HAP-1 (cell line): ENCODE measurements around the gene ANP32E.

Experiments
- DNase-seq, 2 experiments: peaks; one replicate each; pipeline ENCODE4 v3.0.0-alpha.2; 2016 to 2020; ENCODE audit warnings: low spot score in 2 of 2
- H3K27me3 ChIP-seq: fragments of 250-450 bp; sonication (Bioruptor Pico); 2 replicates; pipeline ENCODE4 v1.5.1; 2020; ENCODE audit warnings: low read depth, mild to moderate bottlenecking, moderate library complexity
- H3K36me3 ChIP-seq: fragments of 250-450 bp; sonication (Bioruptor Pico); replicated peaks from 2 replicates; pipeline ENCODE4 v1.5.1; 2020; ENCODE audit warnings: mild to moderate bottlenecking
- H3K4me1 ChIP-seq: fragments of 250-450 bp; sonication (Bioruptor Pico); 2 replicates; pipeline ENCODE4 v1.5.1; 2020; ENCODE audit warnings: mild to moderate bottlenecking
- H3K4me3 ChIP-seq: fragments of 250-450 bp; sonication (Bioruptor Pico); 2 replicates; pipeline ENCODE4 v1.5.1; 2020; ENCODE audit warnings: mild to moderate bottlenecking, moderate library complexity
- H3K9me3 ChIP-seq: fragments of 250-450 bp; sonication (Bioruptor Pico); 2 replicates; pipeline ENCODE4 v1.5.1; 2020; ENCODE audit warnings: mild to moderate bottlenecking, moderate library complexity
- in situ Hi-C: fragments of 300-500 bp; cut with MboI; formaldehyde crosslinking; loops from 3 replicates; pipeline ENCODE4 v1.14.3; 2020; ENCODE audit warnings: low sequenced_read_pairs, inconsistent platforms, mixed read lengths

ANP32E gene

DNA sequence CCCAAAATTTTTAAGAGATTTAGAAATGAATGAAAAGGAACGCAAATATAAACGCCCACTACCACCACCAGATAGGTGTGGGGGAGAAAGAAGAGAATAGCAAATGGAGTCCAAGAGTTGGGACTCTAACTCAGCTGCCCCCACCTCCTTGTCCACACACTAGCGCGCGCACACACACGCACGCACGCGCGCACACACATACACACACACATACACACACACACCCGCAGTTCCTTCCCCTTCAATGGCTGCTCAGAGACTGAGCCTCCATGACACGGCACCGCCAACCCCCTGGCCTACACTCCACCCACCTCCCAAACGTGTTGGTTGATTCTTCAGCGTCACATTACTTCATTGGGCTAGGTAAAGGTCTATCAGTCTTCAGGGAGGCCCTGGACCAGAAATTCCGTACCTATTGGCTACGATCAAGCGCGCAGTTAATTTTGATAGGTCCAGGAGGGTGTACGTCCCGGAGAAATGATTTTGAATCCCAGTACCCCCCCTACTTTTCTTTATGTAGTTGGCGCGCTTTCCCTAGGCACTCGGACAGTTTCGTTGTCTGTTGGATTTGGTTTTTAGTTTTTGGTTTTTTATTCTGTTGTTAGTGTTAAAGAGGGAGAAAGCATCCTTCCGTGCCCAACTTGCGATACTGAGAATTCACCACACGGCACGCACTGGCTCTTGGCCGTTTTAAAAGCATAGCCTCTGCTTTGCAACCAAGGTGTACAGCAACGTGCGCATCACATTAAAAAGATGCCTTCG is at the start of gene ANP32E:
TSS of gene ANP32E (minus strand) at position 261 of the 762 bp plus-strand sequence. CDS start 326 bp downstream, outside the sequence.
- peak within 1 kb of the TSS; percentile 71 for H3K4me3 ChIP-seq
- in situ Hi-C loops: no loop called here

GRCh38 chr1:150283260-150283659 is 47.3 kb upstream of the ANP32E start:
- in situ Hi-C loops: no loop called here

More for the DNA sequence above, at the start of gene ANP32E:
- no peaks in the 10 kb centered on the region for H3K27me3 ChIP-seq
- H3K4me1 ChIP-seq: peaks cover 20% of the 10 kb centered on the region
- no peaks in the 10 kb centered on the region for H3K9me3 ChIP-seq
- H3K36me3 ChIP-seq: peaks cover 7% of the 10 kb centered on the region
- peak; percentile 97 to 99 for DNase-seq

GRCh38 chr1:150282558-150282958 is 46.6 kb upstream of the ANP32E start:
- Histone ChIP-seq H3K9me3 (no peaks in the 10 kb centered on the region), H3K36me3 (no peaks in the 10 kb centered on the region), H3K27me3 (0 out of 2 replicates have a peak, but pooled peaks cover 3% of the 10 kb centered on the region), H3K4me1 (no peaks in the 10 kb centered on the region), H3K4me3 (no peak overlapping the region)
- in situ Hi-C loops: no loop called here
- DNase-seq: no peak

More at GRCh38 chr1:150283260-150283659, 47.3 kb upstream of the ANP32E start:
- no peaks in the 10 kb centered on the region for H3K4me1 ChIP-seq
- H3K9me3 ChIP-seq: no peaks in the 10 kb centered on the region
- DNase-seq: no peak
- H3K27me3 ChIP-seq: peaks cover 7% of the 10 kb centered on the region; the same call in 1 of the 2 replicates
- no peak overlapping the region for H3K4me3 ChIP-seq
- H3K36me3 ChIP-seq: no peaks in the 10 kb centered on the region

DNA sequence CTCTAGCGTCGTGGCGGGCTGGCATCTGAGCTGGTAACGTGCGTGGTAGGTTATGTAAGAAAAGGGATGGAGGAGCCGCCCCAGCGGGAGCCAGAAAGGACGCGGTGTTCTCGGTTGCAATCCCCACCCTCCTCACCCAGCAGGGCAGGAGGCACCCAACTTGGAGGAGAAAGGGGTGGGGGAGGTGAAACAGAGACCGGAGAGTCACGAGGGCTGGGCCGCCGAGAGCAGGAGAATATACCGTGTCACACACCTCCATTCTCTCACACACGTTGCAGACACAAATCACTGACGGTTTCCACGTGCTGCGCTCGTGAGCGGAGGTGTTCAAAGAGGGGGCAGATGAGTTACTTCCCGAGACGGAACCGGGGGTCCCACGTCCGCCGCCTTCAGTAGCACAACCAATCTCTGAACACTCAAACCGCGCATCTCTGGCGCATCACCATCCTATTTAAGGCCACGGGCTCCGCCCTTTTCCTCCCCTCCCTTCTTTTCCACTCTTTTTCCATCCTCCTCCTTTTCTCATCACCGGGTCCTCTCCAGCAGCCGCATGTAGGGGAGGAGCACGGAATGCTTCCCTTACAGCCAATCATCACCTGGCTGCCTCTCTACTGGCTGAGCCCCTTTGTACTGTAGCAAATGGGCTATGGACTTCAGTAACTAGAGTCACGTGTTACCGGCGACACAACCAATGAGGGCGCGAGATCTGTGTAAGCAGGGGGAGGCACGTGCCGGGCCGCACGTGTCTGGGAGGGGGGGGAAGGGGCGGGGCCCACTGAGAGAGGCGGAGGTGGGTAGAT is 46.0 kb upstream of the ANP32E start, which contains the start of gene CIART:
TSS of gene CIART (plus strand) at position 797 of the 800 bp plus-strand sequence. CDS start 714 bp downstream, outside the sequence.
- no peak within 1 kb of the TSS for H3K4me3 ChIP-seq
- no peaks in the 10 kb centered on the region for H3K36me3 ChIP-seq
- H3K4me1 ChIP-seq: no peaks in the 10 kb centered on the region
- in situ Hi-C loops: no loop called here
- peak in 1 of 2 experiments; percentile 37 for DNase-seq
- H3K9me3 ChIP-seq: no peaks in the 10 kb centered on the region
- H3K27me3 ChIP-seq: 0 out of 2 replicates have a peak, but pooled peaks cover 3% of the 10 kb centered on the region

DNA sequence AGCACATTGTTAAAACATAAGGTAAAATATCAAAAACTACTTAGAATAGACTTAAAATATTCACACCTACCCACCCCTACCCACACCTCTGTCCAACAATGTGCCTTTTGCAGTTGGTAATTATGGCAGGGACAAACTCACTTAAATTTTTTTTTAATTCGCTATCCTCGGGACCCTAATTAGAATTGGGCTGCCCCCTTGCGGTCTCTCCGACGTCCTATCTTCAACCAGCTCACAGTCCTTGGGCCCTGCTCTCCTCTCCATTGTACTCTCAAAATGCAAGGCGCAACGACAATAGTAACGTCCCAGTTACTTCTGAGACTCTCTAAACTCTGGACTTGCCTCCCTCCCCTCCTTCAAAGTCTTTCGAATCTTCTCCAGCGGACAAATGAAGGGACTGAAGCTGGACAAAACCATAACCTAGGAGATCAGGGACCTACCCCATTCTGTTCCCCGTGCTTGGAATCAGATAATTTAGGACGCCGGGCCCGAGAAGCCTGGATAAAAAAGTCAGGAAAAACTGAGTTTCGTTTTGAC is 45.4 kb upstream of the ANP32E start:
- H3K4me1 ChIP-seq: no peaks in the 10 kb centered on the region
- 0 out of 2 replicates have a peak, but pooled peaks cover 3% of the 10 kb centered on the region for H3K27me3 ChIP-seq
- H3K36me3 ChIP-seq: no peaks in the 10 kb centered on the region
- DNase-seq: peak; percentile 53 to 80
- no peaks in the 10 kb centered on the region for H3K9me3 ChIP-seq
- H3K4me3 ChIP-seq: no peak overlapping the region
- in situ Hi-C loops: no loop called here

- in situ Hi-C loops: no loop called here
- no peaks in the 10 kb centered on the region for H3K27me3 ChIP-seq
- no peak overlapping the region for H3K4me3 ChIP-seq
- no peaks in the 10 kb centered on the region for H3K36me3 ChIP-seq
- no peaks in the 10 kb centered on the region for H3K9me3 ChIP-seq
- DNase-seq: no peak
- H3K4me1 ChIP-seq: no peaks in the 10 kb centered on the region
Observed at GRCh38 chr1:150280138-150280707, 44.3 kb upstream of the ANP32E start.

DNA sequence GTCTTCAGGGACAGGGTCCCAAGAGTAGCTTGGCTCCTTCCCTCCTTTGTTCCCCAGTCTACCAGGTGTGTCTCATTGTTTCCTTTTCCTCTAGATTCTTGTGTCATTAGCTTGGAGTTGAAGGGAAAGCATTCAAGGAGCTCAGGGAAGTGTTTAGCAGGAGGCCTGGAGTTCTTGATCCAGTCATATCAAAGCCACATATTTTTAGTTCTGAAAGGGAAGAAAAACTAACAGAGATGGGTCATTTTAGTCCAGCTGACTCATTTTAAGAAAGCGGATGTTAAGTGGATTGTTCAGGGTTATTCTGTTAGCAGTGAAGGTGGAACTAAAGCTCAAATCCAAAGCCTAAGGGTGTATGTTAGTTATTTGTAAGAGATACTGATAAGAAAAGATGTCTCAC is 37.4 kb upstream of the ANP32E start:
- no peaks in the 10 kb centered on the region for H3K9me3 ChIP-seq
- no peaks in the 10 kb centered on the region for H3K27me3 ChIP-seq
- in situ Hi-C loops: no loop called here
- no peak for DNase-seq
- no peak overlapping the region for H3K4me3 ChIP-seq
- peaks cover 3% of the 10 kb centered on the region; the same call in 1 of the 2 replicates for H3K4me1 ChIP-seq
- H3K36me3 ChIP-seq: no peaks in the 10 kb centered on the region

- Histone ChIP-seq H3K36me3 (peaks cover 10% of the 10 kb centered on the region), H3K4me1 (peaks cover 3% of the 10 kb centered on the region), H3K4me3 (no peak overlapping the region), H3K9me3 (no peaks in the 10 kb centered on the region), H3K27me3 (no peaks in the 10 kb centered on the region)
- in situ Hi-C loops: no loop called here
- DNase-seq: no peak
Observed at GRCh38 chr1:150271291-150271959, 35.5 kb upstream of the ANP32E start.

- in situ Hi-C loops: no loop called here
- Histone ChIP-seq H3K4me3 (peak overlapping the region; percentile 80), H3K36me3 (peaks cover 24% of the 10 kb centered on the region), H3K9me3 (no peaks in the 10 kb centered on the region), H3K27me3 (no peaks in the 10 kb centered on the region), H3K4me1 (peaks cover 3% of the 10 kb centered on the region)
- no peak for DNase-seq
Observed at GRCh38 chr1:150269451-150269850, 33.5 kb upstream of the ANP32E start.

- Histone ChIP-seq H3K27me3 (no peaks in the 10 kb centered on the region), H3K36me3 (peaks cover 26% of the 10 kb centered on the region), H3K4me3 (peak within 1 kb of the TSS; percentile 80), H3K9me3 (no peaks in the 10 kb centered on the region), H3K4me1 (peaks cover 3% of the 10 kb centered on the region)
- DNase-seq: peak; percentile 92 to 98
- in situ Hi-C loops: no loop called here
Observed at GRCh38 chr1:150268705-150269403, 32.9 kb upstream of the ANP32E start, which contains the start of gene APH1A. APH1A (minus strand) TSS chr1:150269016; CDS start chr1:150268810, 206 bp downstream.

DNA sequence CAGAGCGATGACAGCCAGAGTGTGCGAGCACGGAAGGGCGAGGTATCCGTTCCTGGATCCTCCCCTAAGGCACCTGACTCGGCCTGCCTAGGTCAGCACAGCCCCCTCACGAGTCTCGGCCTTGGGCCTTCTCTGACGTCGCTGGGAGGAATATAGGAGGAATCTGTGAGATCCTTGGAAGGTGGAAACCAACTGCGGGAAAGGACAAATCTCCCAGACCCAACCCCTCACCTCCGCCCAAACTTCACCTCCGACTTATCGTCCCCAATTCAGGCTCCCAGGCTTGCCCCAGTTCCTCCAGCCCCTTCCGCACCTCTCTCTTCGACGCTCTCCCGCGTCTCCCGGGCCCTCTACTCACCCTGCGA is 32.4 kb upstream of the ANP32E start:
- Histone ChIP-seq H3K36me3 (peaks cover 26% of the 10 kb centered on the region), H3K4me1 (peaks cover 3% of the 10 kb centered on the region), H3K27me3 (no peaks in the 10 kb centered on the region), H3K4me3 (peak overlapping the region; percentile 80), H3K9me3 (no peaks in the 10 kb centered on the region)
- DNase-seq: no peak
- in situ Hi-C loops: no loop called here

- H3K4me1 ChIP-seq: peaks cover 3% of the 10 kb centered on the region
- in situ Hi-C loops: no loop called here
- H3K9me3 ChIP-seq: no peaks in the 10 kb centered on the region
- H3K27me3 ChIP-seq: no peaks in the 10 kb centered on the region
- DNase-seq: no peak
- H3K4me3 ChIP-seq: peak overlapping the region; percentile 80
- peaks cover 26% of the 10 kb centered on the region for H3K36me3 ChIP-seq
Observed at GRCh38 chr1:150267896-150268295, 32.0 kb upstream of the ANP32E start.
